ENCODE measurements around the gene PARP4.
"Not testable (repeated sequence)": the region's sequence is repeated elsewhere in the genome, so short reads cannot be mapped to it uniquely, and the experiment has no call there.

Gene PARP4

DNA sequence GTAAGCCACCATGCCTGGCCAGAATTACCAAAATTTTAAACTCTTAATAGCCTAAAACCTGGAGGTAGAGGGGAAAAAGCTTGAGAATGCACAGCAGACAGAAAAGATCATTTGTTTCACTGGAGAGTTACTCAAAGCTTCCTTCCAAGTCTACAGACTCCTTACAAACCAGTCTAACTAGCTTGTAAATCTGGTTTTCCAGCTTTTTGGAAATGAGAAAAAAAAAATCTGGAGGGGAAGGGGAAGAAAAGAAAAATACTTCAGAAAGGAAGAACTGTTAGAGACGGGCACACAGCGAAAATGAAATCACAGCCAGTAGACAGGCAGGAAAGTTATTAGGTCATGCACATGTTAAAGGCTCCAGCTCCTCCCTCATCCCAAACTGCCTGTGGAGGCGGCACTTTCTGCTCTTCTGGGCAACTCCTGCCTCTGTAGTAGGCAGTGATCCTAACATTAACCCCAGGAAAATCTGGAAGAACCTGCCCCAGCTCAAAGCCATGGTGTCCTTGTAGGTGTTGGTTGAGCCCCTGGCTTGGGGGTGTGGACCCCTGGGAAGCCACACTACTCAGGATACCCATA is 17.3 kb downstream of the PARP4 start:
- Histone ChIP-seq H3K9me3 (ENCODE audit: control insufficient read depth, insufficient read depth, low read length) (no peaks in the 10 kb centered on the region), H3K9ac (ENCODE audit: low read depth, low read length) (no peak overlapping the region), H3K4me1 (ENCODE audit: insufficient read depth, low read length) (no peaks in the 10 kb centered on the region), H3K36me3 (ENCODE audit: insufficient read depth, low read length) (peaks cover 20% of the 10 kb centered on the region)

DNA sequence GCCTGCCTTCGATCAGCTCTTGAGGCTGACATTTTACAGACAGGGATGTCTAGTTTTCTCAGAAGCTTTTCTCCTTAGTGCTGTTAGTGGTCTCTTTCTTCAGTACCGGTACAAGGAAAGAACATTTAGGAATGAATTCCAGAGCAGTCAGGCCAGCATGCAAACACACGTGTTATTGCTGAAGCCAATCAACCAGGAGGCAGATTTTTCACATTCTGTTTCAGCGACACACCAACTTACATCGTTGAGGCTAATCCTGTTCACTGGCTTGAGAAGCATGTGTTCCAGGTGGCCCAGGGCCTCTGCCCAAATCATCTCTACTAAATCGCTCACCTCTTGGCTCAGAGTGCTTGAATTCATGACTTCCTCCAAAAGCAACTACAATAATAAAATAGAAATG is 19.2 kb downstream of the PARP4 start:
- peaks cover 20% of the 10 kb centered on the region for H3K36me3 ChIP-seq (ENCODE audit: insufficient read depth, low read length)
- no peaks in the 10 kb centered on the region for H3K9me3 ChIP-seq (ENCODE audit: control insufficient read depth, insufficient read depth, low read length)
- no peaks in the 10 kb centered on the region for H3K4me1 ChIP-seq (ENCODE audit: insufficient read depth, low read length)
- no peak overlapping the region for H3K9ac ChIP-seq (ENCODE audit: low read depth, low read length)

DNA sequence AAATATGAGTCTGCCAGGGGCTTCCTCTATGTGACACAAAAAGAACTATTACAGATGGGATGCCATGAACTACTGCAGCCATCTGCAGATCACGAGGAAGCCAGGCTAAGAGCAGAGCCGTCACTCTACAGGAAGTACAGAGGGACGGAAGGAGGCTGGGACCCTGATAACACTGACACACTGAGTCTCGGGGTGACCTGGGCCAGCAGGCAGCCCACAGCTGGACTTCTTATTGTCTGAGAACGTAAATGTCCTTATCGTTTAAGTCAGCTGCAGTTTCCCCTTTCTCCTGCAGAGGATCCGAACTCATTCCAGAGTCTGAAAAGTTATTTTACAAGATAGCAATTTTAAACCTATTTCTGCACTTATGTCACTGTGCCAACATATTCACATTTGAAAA is 20.7 kb downstream of the PARP4 start:
- H3K4me1 ChIP-seq (ENCODE audit: insufficient read depth, low read length): no peaks in the 10 kb centered on the region
- no peak overlapping the region for H3K9ac ChIP-seq (ENCODE audit: low read depth, low read length)
- H3K9me3 ChIP-seq (ENCODE audit: control insufficient read depth, insufficient read depth, low read length): no peaks in the 10 kb centered on the region
- peaks cover 12% of the 10 kb centered on the region for H3K36me3 ChIP-seq (ENCODE audit: insufficient read depth, low read length)

DNA sequence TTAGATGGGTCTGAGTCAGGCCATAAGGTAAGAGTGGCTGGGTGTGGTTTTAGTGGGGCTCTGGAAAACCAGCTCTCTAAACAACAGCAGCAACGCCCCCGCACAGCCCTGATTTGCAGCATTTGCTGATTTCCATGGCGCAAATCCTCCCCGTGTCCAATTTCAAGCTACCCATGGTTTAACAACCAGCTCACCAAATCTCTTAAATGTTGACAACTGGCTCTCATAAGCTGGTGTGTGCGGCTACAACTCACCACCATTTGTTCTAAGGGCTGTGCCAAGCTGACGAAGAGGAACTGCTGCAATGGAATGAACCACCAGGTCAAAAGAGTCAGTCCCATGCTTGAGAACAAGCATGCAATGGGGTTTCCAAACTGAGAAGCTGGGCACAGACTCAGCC is 22.9 kb downstream of the PARP4 start:
- H3K9me3 ChIP-seq (ENCODE audit: control insufficient read depth, insufficient read depth, low read length): no peaks in the 10 kb centered on the region
- H3K9ac ChIP-seq (ENCODE audit: low read depth, low read length): no peak overlapping the region
- no peaks in the 10 kb centered on the region for H3K4me1 ChIP-seq (ENCODE audit: insufficient read depth, low read length)
- peaks cover 5% of the 10 kb centered on the region; the same call in 1 of the 2 replicates for H3K36me3 ChIP-seq (ENCODE audit: insufficient read depth, low read length)

GRCh38 chr13:24488092-24488491 is 24.5 kb downstream of the PARP4 start:
- not testable (repeated sequence) for H3K9ac ChIP-seq (ENCODE audit: low read depth, low read length); H3K36me3 ChIP-seq (ENCODE audit: insufficient read depth, low read length); H3K9me3 ChIP-seq (ENCODE audit: control insufficient read depth, insufficient read depth, low read length); H3K4me1 ChIP-seq (ENCODE audit: insufficient read depth, low read length)

- H3K4me1 ChIP-seq (ENCODE audit: insufficient read depth, low read length): not testable (repeated sequence)
Measured at GRCh38 chr13:24486017-24486657, 26.4 kb downstream of the PARP4 start.

DNA sequence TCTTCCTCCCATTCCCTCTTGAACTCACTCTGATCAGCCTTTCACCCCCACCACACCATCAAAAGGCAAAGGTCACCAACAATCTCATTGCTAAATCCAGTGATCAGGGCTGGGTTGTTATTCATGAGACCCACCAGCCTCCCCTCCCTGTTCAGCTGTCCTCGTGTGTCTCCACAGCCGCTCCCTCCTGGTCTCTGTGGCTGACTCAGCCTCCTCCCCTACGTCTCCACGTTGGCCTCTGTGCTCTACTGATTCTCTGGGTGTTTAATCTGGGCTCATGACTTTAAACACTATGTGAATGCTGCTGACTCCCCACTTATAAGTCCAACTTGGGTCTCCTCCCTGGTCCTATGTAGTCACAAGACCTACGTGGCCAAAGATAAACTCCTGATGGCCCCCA is 38.9 kb downstream of the PARP4 start:
- Histone ChIP-seq H3K9me3 (ENCODE audit: control insufficient read depth, insufficient read depth, low read length) (no peaks in the 10 kb centered on the region), H3K36me3 (ENCODE audit: insufficient read depth, low read length) (peaks cover 8% of the 10 kb centered on the region), H3K9ac (ENCODE audit: low read depth, low read length) (no peak overlapping the region), H3K4me1 (ENCODE audit: insufficient read depth, low read length) (no peaks in the 10 kb centered on the region)

More at GRCh38 chr13:24486017-24486657, 26.4 kb downstream of the PARP4 start:
- H3K36me3 ChIP-seq (ENCODE audit: insufficient read depth, low read length); H3K9ac ChIP-seq (ENCODE audit: low read depth, low read length); H3K9me3 ChIP-seq (ENCODE audit: control insufficient read depth, insufficient read depth, low read length): not testable (repeated sequence)

DNA sequence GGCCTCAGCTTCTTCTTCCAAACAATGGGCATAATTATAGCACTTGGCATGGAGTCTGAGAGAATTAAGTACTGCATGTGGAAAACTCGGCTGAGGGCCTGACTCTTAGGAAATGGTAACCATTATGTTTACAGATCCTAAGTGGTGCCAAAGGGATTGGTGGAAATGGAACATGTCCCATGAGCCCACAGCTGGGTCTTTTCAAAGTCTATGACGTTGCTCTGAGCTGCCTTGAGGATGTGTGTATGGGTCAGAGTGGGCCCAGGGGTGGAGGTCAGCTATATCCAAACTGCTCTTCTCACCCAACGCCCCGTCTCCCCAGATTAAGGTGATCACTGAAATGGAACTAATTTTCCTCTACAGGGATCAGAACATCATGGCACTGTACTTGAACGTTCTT is 40.4 kb downstream of the PARP4 start:
- H3K9ac ChIP-seq (ENCODE audit: low read depth, low read length); H3K9me3 ChIP-seq (ENCODE audit: control insufficient read depth, insufficient read depth, low read length); H3K36me3 ChIP-seq (ENCODE audit: insufficient read depth, low read length); H3K4me1 ChIP-seq (ENCODE audit: insufficient read depth, low read length): not testable (repeated sequence)

DNA sequence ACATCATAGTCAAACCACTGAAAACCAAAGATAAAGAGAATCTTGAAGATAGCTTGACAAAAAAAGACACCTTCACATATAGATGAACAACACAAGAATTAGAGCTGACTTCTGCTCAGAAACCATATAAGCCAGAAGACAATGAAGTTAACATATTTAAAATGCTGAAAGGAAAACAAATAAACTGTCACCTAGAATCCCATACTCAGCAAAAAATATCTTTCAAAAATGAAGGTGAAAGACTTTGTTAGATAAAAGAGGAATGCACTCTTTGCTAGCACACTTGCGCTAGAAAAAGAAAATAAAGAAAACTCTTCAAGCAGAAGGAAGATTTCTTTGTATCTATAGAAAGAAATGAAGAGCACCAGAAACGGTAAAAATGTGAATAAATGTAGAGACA is 49.5 kb downstream of the PARP4 start:
- Histone ChIP-seq H3K9me3 (ENCODE audit: control insufficient read depth, insufficient read depth, low read length) (no peaks in the 10 kb centered on the region), H3K4me1 (ENCODE audit: insufficient read depth, low read length) (no peaks in the 10 kb centered on the region), H3K9ac (ENCODE audit: low read depth, low read length) (no peak overlapping the region), H3K36me3 (ENCODE audit: insufficient read depth, low read length) (no peaks in the 10 kb centered on the region; the same call in 1 of the 2 replicates)

DNA sequence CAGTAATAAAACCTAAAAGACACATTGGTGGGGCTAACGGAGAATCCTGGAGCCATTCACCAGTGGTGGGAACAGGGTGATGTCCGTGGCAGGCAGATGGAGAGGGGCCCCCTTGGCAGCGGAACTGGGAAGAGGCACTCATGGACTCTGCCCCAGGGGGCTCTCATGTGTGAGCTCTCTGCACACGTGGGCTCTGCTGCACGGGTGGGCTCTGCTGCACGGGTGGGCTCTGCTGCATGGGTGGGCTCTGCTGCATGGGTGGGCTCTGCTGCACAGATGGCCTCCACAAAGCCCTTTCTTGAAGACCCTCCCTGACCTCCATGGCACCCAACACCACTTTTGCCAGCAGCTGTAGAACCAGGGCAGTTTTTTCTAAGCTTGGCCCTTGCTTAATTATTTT is 52.3 kb downstream of the PARP4 start:
- Histone ChIP-seq H3K9ac (ENCODE audit: low read depth, low read length) (no peak overlapping the region), H3K4me1 (ENCODE audit: insufficient read depth, low read length) (no peaks in the 10 kb centered on the region), H3K36me3 (ENCODE audit: insufficient read depth, low read length) (peaks cover 5% of the 10 kb centered on the region), H3K9me3 (ENCODE audit: control insufficient read depth, insufficient read depth, low read length) (no peaks in the 10 kb centered on the region)

- no peaks in the 10 kb centered on the region for H3K9me3 ChIP-seq (ENCODE audit: control insufficient read depth, insufficient read depth, low read length)
- no peak overlapping the region for H3K9ac ChIP-seq (ENCODE audit: low read depth, low read length)
- no peaks in the 10 kb centered on the region for H3K4me1 ChIP-seq (ENCODE audit: insufficient read depth, low read length)
- H3K36me3 ChIP-seq (ENCODE audit: insufficient read depth, low read length): peaks cover 9% of the 10 kb centered on the region
Measured at GRCh38 chr13:24459726-24460125, 52.9 kb downstream of the PARP4 start.

DNA sequence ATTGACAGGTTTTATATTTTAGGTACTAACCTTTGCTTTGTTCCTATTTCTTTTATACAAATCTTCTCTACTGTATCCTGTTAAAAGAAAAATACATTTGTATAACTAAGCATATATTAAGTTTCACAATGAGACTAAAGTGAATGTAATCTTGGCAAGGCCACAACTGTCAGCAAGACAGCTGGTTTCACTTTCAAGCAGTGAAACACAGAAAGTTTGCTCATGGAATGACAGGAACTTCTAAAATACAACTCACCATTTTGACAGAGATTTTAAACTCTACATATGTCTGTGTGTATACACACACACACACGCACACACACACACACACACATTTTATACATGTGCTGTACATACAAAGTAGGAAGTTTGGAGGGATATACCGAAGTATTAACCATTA is 53.3 kb downstream of the PARP4 start:
- Histone ChIP-seq H3K36me3 (ENCODE audit: insufficient read depth, low read length) (peaks cover 9% of the 10 kb centered on the region), H3K9ac (ENCODE audit: low read depth, low read length) (no peak overlapping the region), H3K4me1 (ENCODE audit: insufficient read depth, low read length) (no peaks in the 10 kb centered on the region), H3K9me3 (ENCODE audit: control insufficient read depth, insufficient read depth, low read length) (no peaks in the 10 kb centered on the region)

DNA sequence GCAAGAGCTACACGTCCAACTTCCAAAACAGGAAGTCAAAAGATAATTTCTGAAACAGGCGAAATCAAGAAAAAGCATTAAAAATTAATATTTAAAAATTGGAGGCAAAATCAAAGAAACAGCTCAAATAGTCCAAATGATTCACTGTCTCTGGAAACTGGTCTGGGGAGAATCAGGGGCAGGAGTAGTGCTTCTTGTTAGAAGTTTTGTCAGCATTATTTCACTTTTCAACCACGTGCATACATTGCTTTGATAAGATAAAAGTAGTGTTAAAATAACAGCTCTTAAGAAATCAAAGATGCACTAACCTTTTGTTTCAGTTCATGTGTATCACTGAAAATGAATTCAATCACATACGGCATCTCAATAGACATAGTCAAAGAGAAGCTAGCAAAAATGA is 53.8 kb downstream of the PARP4 start:
- H3K4me1 ChIP-seq (ENCODE audit: insufficient read depth, low read length): no peaks in the 10 kb centered on the region
- H3K9ac ChIP-seq (ENCODE audit: low read depth, low read length): no peak overlapping the region
- H3K9me3 ChIP-seq (ENCODE audit: control insufficient read depth, insufficient read depth, low read length): no peaks in the 10 kb centered on the region
- peaks cover 12% of the 10 kb centered on the region for H3K36me3 ChIP-seq (ENCODE audit: insufficient read depth, low read length)

- H3K36me3 ChIP-seq (ENCODE audit: insufficient read depth, low read length): peaks cover 12% of the 10 kb centered on the region
- H3K9ac ChIP-seq (ENCODE audit: low read depth, low read length): no peak overlapping the region
- H3K9me3 ChIP-seq (ENCODE audit: control insufficient read depth, insufficient read depth, low read length): no peaks in the 10 kb centered on the region
- H3K4me1 ChIP-seq (ENCODE audit: insufficient read depth, low read length): no peaks in the 10 kb centered on the region
Measured at GRCh38 chr13:24456396-24456795, 56.2 kb downstream of the PARP4 start.

DNA sequence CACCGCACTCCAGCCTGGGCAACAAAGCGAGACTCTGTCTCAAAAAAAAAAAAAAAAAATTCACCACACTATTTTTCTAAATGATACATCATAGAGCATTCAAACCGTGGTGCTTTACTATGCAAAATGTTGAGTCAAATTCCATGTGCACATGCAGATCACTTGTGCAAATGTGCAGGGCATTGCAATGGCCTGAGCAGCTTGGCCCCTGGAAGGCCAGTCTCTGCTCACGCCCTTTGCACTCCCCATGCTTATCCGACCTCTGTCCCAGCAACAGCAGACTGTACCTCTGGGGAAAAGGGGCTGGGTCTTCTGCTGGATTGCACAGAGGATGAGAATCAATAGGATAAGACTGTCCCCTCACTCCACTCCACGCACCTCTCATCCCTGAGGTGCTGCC is 58.5 kb downstream of the PARP4 start:
- Histone ChIP-seq H3K36me3 (ENCODE audit: insufficient read depth, low read length) (peaks cover 12% of the 10 kb centered on the region), H3K9me3 (ENCODE audit: control insufficient read depth, insufficient read depth, low read length) (no peaks in the 10 kb centered on the region), H3K4me1 (ENCODE audit: insufficient read depth, low read length) (no peaks in the 10 kb centered on the region), H3K9ac (ENCODE audit: low read depth, low read length) (no peak overlapping the region)
